Measurements from ENCODE around the gene NECAB3. TPM values are rescaled to one million over a fixed set of nuclear protein-coding genes. Genes with fewer than 3 reads are reported as not detected.

Gene NECAB3
- total and polyA plus RNA-seq, 11 donors, result 37.6 to 111 (median 71.8) TPM

DNA sequence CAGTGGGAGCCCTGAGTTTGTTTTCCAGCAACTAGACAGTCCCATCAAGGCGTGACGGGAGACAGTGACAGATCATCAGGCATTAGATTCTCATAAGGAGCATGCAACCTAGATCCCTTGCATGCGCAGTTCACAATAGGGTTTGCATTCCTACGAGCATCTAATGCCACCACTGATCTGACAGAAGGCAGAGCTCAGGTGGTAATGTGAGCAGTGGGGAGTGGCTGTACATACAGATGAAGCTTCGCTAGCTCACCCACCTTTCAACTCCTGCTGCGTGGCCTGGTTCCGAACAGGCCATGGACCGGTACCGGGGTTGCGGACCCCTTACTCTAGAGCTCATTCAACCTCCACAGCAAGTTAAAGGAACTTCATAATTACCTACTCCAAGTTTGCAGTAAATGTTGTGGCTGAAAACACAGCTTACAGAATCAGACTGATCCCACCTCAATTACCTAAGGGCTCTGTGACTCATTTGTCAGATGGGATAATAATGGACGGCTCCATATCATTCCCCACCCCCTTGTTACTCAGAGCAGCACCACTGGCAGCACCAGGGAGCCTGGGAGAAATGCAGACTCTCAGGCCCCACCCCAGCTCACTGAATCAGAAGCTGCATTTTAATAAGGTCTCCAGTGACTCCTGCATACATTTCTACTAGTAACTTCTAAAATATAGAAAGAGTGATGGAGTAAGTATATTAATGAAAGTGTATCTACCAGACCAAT, 30.1 kb upstream of the NECAB3 start:
- H3K36me3 ChIP-seq, result peaks cover 0 to 29% (median 21%) of the 10 kb centered on the region in 9 donors
- intact Hi-C loops (cut with DNase I), result no loop called here

DNA sequence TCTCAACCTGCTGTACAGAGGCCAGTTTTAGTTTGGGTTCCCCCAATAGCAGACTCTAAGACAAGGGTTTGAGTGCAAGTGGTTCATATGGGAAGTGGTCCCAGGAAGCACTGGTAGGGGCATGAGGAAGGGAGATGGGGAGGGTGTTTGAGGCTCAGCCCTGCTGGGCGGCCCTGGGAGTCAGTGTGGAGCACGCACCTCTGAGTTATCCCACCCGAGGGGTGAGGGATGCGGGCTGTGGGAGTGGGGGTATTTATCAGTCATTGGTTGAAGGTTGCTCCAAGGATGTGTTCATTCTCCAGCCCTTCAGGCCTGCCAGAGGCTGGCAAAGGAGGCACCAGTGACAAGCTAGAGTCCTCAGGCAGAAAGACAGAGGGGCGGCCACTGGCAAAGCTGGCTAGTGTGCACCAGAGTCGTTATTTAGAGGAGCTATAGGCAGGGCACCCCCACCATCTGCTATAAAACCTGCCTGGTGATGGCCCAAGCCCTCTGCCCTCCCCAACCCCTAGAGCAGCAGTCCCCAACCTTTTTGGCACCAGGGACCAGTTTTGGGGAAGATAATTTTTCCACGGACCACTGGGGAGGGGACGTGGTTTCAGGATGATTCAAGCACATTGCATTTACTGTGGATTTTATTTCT, 29.4 kb upstream of the NECAB3 start:
- no peaks in the 10 kb centered on the region for H3K27me3 ChIP-seq
- H3K4me1 ChIP-seq, result peaks cover 0 to 9% (median 0%) of the 10 kb centered on the region in 12 donors
- intact Hi-C loops (cut with DNase I), result no loop called here
- H3K4me3 ChIP-seq, result no peak overlapping the region
- H3K9me3 ChIP-seq, result no peaks in the 10 kb centered on the region
- TF ChIP-seq, protein P1, sequence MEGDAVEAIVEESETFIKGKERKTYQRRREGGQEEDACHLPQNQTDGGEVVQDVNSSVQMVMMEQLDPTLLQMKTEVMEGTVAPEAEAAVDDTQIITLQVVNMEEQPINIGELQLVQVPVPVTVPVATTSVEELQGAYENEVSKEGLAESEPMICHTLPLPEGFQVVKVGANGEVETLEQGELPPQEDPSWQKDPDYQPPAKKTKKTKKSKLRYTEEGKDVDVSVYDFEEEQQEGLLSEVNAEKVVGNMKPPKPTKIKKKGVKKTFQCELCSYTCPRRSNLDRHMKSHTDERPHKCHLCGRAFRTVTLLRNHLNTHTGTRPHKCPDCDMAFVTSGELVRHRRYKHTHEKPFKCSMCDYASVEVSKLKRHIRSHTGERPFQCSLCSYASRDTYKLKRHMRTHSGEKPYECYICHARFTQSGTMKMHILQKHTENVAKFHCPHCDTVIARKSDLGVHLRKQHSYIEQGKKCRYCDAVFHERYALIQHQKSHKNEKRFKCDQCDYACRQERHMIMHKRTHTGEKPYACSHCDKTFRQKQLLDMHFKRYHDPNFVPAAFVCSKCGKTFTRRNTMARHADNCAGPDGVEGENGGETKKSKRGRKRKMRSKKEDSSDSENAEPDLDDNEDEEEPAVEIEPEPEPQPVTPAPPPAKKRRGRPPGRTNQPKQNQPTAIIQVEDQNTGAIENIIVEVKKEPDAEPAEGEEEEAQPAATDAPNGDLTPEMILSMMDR (IDR thresholded peaks at IDR 0.05), result no peak
- peaks cover 0 to 29% (median 21%) of the 10 kb centered on the region in 9 donors for H3K36me3 ChIP-seq
- ATAC-seq (peak in 2 of 4 donors; percentile 12 to 49), DNase-seq (no peak)
- WGBS, 4 donors, result 91 to 96% (median 95%) methylated on average over 8 of the region's 8 CpGs
- H3K27ac ChIP-seq, result no peak overlapping the region

More for the DNA sequence above, 30.1 kb upstream of the NECAB3 start:
- WGBS, 4 donors, result 93 to 98% (median 95%) methylated on average over 11 of the region's 11 CpGs
- ATAC-seq (no peak), DNase-seq (no peak)
- Histone ChIP-seq H3K9me3 (no peaks in the 10 kb centered on the region), H3K4me1 (peaks cover 0 to 9% (median 0%) of the 10 kb centered on the region in 12 donors), H3K27me3 (no peaks in the 10 kb centered on the region), H3K4me3 (no peak overlapping the region), H3K27ac (no peak overlapping the region)
- no peak for TF ChIP-seq POLR2A (IDR thresholded peaks at IDR 0.05)
- TF ChIP-seq, protein P1 (IDR thresholded peaks at IDR 0.05), result no peak

DNA sequence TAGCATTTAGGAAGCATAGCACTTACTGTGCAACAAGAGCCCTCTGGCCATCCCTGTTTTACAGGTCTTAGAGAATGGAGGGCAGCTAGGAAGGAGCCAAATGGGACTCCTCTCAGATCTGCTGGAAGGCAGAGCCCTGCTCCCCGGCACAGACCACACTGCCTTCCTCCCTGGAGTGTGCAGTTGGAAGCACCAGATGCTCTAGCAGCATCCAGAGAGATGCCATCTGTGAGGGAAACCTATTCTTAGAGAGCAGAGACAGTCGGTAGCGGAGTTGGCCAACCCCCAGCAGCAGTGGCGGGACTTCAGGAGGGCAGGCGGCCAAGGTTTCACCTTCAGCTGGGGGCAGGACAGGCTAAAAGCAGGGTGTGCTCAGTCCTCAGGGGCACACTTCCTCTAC, 28.6 kb upstream of the NECAB3 start:
- 29 to 50% (median 42%) methylated on average over 5 of the region's 5 CpGs for WGBS, 4 donors

More for the DNA sequence above, 28.6 kb upstream of the NECAB3 start:
- no peaks in the 10 kb centered on the region for H3K9me3 ChIP-seq
- intact Hi-C loops (cut with DNase I), result no loop called here
- DNase-seq, result peak; percentile 66 to 75 (median 72)
- TF ChIP-seq POLR2A (IDR thresholded peaks at IDR 0.05), result no peak
- TF ChIP-seq, protein P1 (IDR thresholded peaks at IDR 0.05), result no peak
- peak; percentile 86 to 96 (median 94) for ATAC-seq
- H3K36me3 ChIP-seq, result peaks cover 0 to 26% (median 17%) of the 10 kb centered on the region in 9 donors
- H3K4me1 ChIP-seq, result peaks cover 0 to 9% (median 0%) of the 10 kb centered on the region in 12 donors
- no peak overlapping the region for H3K27ac ChIP-seq
- no peaks in the 10 kb centered on the region for H3K27me3 ChIP-seq
- no peak overlapping the region for H3K4me3 ChIP-seq

Measured in heart left ventricle (tissue), 16 donors.